ENCODE results near the gene CCDC27.

Gene CCDC27

GRCh38 chr1:3752400-3752945 lies at the start of gene CCDC27:
Gene CCDC27 (plus strand): TSS chr1:3752450. CDS start chr1:3752482, 32 bp downstream.
- DNase-seq: no peak
- no peak within 1 kb of the TSS for H3K27ac Mint-ChIP-seq
- no peak within 1 kb of the TSS for H3K4me3 Mint-ChIP-seq
- H3K36me3 Mint-ChIP-seq (ENCODE audit: low read depth): no peaks in the 10 kb centered on the region
- peaks cover 2% of the 10 kb centered on the region for H3K27me3 Mint-ChIP-seq
- H3K9me3 Mint-ChIP-seq: no peaks in the 10 kb centered on the region
- peaks cover 10% of the 10 kb centered on the region for H3K4me1 Mint-ChIP-seq (ENCODE audit: low read depth)

- no peak for DNase-seq
- Mint-ChIP-seq H3K36me3 (ENCODE audit: low read depth) (no peaks in the 10 kb centered on the region), H3K4me3 (no peak overlapping the region), H3K27ac (no peak overlapping the region), H3K4me1 (ENCODE audit: low read depth) (peaks cover 4% of the 10 kb centered on the region), H3K9me3 (no peaks in the 10 kb centered on the region), H3K27me3 (peaks cover 13% of the 10 kb centered on the region)
These were observed 49.7 kb upstream of the CCDC27 start for GRCh38 chr1:3702528-3702927.

- Mint-ChIP-seq H3K9me3 (no peaks in the 10 kb centered on the region), H3K4me1 (ENCODE audit: low read depth) (peaks cover 4% of the 10 kb centered on the region), H3K27me3 (peaks cover 14% of the 10 kb centered on the region), H3K36me3 (ENCODE audit: low read depth) (no peaks in the 10 kb centered on the region), H3K27ac (no peak overlapping the region), H3K4me3 (no peak overlapping the region)
- DNase-seq: no peak
These were observed 49.1 kb upstream of the CCDC27 start for GRCh38 chr1:3702990-3703728.

GRCh38 chr1:3703786-3704371 lies 48.4 kb upstream of the CCDC27 start:
- no peak overlapping the region for H3K27ac Mint-ChIP-seq
- H3K4me1 Mint-ChIP-seq (ENCODE audit: low read depth): peaks cover 4% of the 10 kb centered on the region
- H3K4me3 Mint-ChIP-seq: no peak overlapping the region
- DNase-seq: no peak
- H3K9me3 Mint-ChIP-seq: no peaks in the 10 kb centered on the region
- H3K36me3 Mint-ChIP-seq (ENCODE audit: low read depth): no peaks in the 10 kb centered on the region
- H3K27me3 Mint-ChIP-seq: peaks cover 16% of the 10 kb centered on the region

- Mint-ChIP-seq H3K4me1 (ENCODE audit: low read depth) (peaks cover 4% of the 10 kb centered on the region), H3K36me3 (ENCODE audit: low read depth) (no peaks in the 10 kb centered on the region), H3K4me3 (no peak overlapping the region), H3K27ac (no peak overlapping the region), H3K27me3 (peaks cover 26% of the 10 kb centered on the region), H3K9me3 (no peaks in the 10 kb centered on the region)
- DNase-seq: no peak
These were observed 46.8 kb upstream of the CCDC27 start for GRCh38 chr1:3705341-3705950.

- Mint-ChIP-seq H3K27me3 (peaks cover 27% of the 10 kb centered on the region), H3K4me3 (no peak overlapping the region), H3K4me1 (ENCODE audit: low read depth) (peaks cover 4% of the 10 kb centered on the region), H3K36me3 (ENCODE audit: low read depth) (no peaks in the 10 kb centered on the region), H3K9me3 (no peaks in the 10 kb centered on the region), H3K27ac (no peak overlapping the region)
- DNase-seq: no peak
These were observed 45.5 kb upstream of the CCDC27 start for GRCh38 chr1:3706651-3707297.

GRCh38 chr1:3707298-3707938 lies 44.8 kb upstream of the CCDC27 start:
- no peak overlapping the region for H3K4me3 Mint-ChIP-seq
- H3K27me3 Mint-ChIP-seq: peaks cover 27% of the 10 kb centered on the region
- H3K9me3 Mint-ChIP-seq: no peaks in the 10 kb centered on the region
- H3K27ac Mint-ChIP-seq: no peak overlapping the region
- peaks cover 4% of the 10 kb centered on the region for H3K4me1 Mint-ChIP-seq (ENCODE audit: low read depth)
- no peaks in the 10 kb centered on the region for H3K36me3 Mint-ChIP-seq (ENCODE audit: low read depth)
- DNase-seq: no peak

- no peaks in the 10 kb centered on the region for H3K36me3 Mint-ChIP-seq (ENCODE audit: low read depth)
- no peaks in the 10 kb centered on the region for H3K9me3 Mint-ChIP-seq
- peaks cover 27% of the 10 kb centered on the region for H3K27me3 Mint-ChIP-seq
- no peak overlapping the region for H3K27ac Mint-ChIP-seq
- peaks cover 4% of the 10 kb centered on the region for H3K4me1 Mint-ChIP-seq (ENCODE audit: low read depth)
- H3K4me3 Mint-ChIP-seq: no peak overlapping the region
- no peak for DNase-seq
These were observed 44.3 kb upstream of the CCDC27 start for GRCh38 chr1:3707939-3708328.

GRCh38 chr1:3708791-3709190 lies 43.5 kb upstream of the CCDC27 start:
- H3K36me3 Mint-ChIP-seq (ENCODE audit: low read depth): no peaks in the 10 kb centered on the region

GRCh38 chr1:3710251-3710650 lies 42.0 kb upstream of the CCDC27 start:
- H3K9me3 Mint-ChIP-seq: no peaks in the 10 kb centered on the region
- DNase-seq: no peak
- H3K27me3 Mint-ChIP-seq: peaks cover 27% of the 10 kb centered on the region
- H3K4me3 Mint-ChIP-seq: no peak overlapping the region
- no peak overlapping the region for H3K27ac Mint-ChIP-seq
- H3K4me1 Mint-ChIP-seq (ENCODE audit: low read depth): no peaks in the 10 kb centered on the region
- no peaks in the 10 kb centered on the region for H3K36me3 Mint-ChIP-seq (ENCODE audit: low read depth)

More at GRCh38 chr1:3708791-3709190, 43.5 kb upstream of the CCDC27 start:
- Mint-ChIP-seq H3K27me3 (peaks cover 27% of the 10 kb centered on the region), H3K9me3 (no peaks in the 10 kb centered on the region), H3K4me1 (ENCODE audit: low read depth) (peaks cover 4% of the 10 kb centered on the region), H3K27ac (no peak overlapping the region), H3K4me3 (no peak overlapping the region)
- DNase-seq: no peak

GRCh38 chr1:3711381-3711779 lies 40.9 kb upstream of the CCDC27 start:
- no peaks in the 10 kb centered on the region for H3K4me1 Mint-ChIP-seq (ENCODE audit: low read depth)
- peaks cover 27% of the 10 kb centered on the region for H3K27me3 Mint-ChIP-seq
- no peak overlapping the region for H3K27ac Mint-ChIP-seq

GRCh38 chr1:3711780-3712451 lies 40.3 kb upstream of the CCDC27 start:
- Mint-ChIP-seq H3K36me3 (ENCODE audit: low read depth) (no peaks in the 10 kb centered on the region), H3K9me3 (no peaks in the 10 kb centered on the region), H3K4me1 (ENCODE audit: low read depth) (no peaks in the 10 kb centered on the region), H3K4me3 (no peak overlapping the region), H3K27ac (no peak overlapping the region), H3K27me3 (peaks cover 29% of the 10 kb centered on the region)
- DNase-seq: no peak

More at GRCh38 chr1:3711381-3711779, 40.9 kb upstream of the CCDC27 start:
- H3K36me3 Mint-ChIP-seq (ENCODE audit: low read depth): no peaks in the 10 kb centered on the region
- no peak overlapping the region for H3K4me3 Mint-ChIP-seq
- H3K9me3 Mint-ChIP-seq: no peaks in the 10 kb centered on the region
- no peak for DNase-seq

GRCh38 chr1:3712573-3713535 lies 39.4 kb upstream of the CCDC27 start:
- no peaks in the 10 kb centered on the region for H3K4me1 Mint-ChIP-seq (ENCODE audit: low read depth)
- peaks cover 22% of the 10 kb centered on the region for H3K27me3 Mint-ChIP-seq
- H3K9me3 Mint-ChIP-seq: no peaks in the 10 kb centered on the region
- no peak overlapping the region for H3K4me3 Mint-ChIP-seq
- H3K36me3 Mint-ChIP-seq (ENCODE audit: low read depth): no peaks in the 10 kb centered on the region
- DNase-seq: no peak
- no peak overlapping the region for H3K27ac Mint-ChIP-seq

Measured in activated T-cell treated with anti-CD3 and anti-CD28 coated beads, Interleukin-2, amount 50 U/mL, for 24 hours (primary cell).